Stimulated activated CD4-positive, alpha-beta T cell treated with anti-CD3 and anti-CD28 coated beads, Interleukin-4, amount 100 ng/mL, for 24 hours (primary cell): Measurements from ENCODE around the gene RAPGEF5.

Experiments used
- DNase-seq: peaks from one replicate; pipeline ENCODE4 v3.0.0-alpha.2; 2020

The RAPGEF5 gene

DNA sequence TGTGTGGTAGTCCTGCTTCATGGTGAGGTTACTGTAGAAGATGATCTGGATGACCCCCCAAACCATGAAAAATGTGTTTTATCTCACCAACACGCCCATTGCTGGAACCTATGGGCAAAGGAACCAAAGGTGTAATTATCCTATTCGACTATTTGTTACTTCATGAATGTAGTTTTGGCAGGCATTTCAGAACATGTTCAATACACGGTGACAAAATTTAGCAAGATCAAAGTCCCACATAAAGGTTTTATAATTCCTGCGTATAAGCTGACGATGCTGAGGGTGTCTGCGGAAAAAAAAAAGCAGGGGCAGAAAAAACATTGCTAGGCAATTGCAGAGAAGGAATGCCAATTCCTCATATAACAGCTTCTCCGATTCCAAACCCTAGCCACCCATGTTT, 13.3 kb downstream of the RAPGEF5 start:
- no peak for DNase-seq

DNA sequence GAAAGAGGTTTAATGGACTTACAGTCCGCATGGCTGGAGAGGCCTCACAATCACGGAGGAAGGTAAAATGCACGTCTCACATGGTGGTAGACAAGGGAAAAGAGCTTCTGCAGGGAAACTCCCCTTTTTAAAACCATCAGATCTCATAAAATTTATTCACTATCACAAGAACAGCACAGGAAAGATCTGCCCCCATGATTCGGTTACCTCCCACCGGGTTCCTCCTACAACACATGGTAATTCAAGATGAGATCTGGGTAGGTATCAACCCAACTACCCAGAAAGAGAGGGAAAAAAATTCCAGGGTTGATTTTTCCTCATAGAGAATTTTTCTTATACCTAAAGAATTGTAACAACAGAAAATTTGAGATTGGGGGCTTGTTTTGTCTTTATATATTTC, 13.9 kb downstream of the RAPGEF5 start:
- DNase-seq, result no peak

DNA sequence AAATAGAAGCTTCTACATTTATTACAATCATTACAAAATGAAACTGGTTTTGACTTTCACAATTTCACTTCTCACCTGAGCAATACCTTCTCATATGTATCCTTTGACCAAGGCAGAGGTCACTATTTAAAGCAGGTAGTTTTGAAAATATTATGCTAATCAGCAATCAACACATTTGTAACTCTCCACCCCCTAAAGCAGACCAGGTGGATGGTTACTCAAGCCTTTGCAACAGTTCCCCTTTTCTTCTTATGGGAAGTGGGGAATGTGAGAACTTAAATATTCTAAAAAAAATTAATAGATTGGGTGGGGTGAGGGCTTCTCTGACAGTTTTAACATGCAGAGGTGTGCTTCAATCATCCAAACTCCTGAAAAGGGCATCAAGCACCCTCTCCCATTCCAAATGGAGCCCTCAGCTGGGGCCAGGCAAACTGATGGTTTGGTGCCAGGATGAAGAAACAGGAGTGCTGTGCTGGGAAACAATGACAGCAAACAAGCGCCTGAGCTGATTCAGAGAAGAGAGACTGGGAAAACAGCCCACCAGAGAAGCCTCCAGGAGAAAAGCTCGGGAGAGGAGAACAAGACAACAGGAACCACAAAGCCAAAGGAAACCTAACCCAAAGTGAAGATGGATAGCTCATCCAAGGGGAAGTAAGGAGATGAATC, 17.1 kb downstream of the RAPGEF5 start:
- DNase-seq, result no peak

DNA sequence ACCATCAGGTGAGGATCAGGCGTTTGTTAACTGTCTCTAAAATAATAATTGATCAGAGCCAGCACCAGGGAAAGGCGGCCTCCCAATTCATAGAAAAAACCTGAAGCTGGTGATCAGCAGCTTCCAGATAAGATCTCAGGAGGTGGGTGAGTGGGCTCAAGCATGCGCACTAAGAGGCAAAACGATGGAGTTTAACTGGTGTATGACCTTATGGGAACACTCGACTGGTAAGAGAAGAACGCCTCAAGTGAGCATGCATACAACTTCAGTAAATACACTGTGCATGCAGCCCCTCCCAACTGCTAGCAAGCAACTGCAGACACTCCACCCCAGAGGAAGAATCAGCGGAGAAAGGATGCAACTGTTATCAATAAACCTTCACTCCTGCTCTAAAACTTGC, 18.1 kb downstream of the RAPGEF5 start:
- no peak for DNase-seq

DNA sequence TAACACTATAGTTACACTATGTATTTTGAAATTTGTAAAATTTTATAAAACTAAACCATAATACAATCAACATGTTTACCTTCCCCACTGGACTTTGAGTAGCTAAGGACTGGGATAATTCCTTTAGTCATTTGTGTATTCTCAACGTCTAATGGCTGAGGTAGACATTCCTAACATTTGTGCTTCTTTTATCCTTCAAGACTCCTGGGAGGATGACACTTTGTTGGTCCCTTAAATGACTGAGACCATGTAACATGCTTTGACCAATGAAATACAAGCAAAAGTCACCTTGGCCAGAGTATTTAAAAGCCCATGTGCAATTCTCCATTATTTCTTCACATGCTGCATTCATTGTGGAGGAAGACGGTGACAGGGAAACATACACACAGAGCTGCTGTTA, 18.5 kb downstream of the RAPGEF5 start:
- DNase-seq, result no peak

DNA sequence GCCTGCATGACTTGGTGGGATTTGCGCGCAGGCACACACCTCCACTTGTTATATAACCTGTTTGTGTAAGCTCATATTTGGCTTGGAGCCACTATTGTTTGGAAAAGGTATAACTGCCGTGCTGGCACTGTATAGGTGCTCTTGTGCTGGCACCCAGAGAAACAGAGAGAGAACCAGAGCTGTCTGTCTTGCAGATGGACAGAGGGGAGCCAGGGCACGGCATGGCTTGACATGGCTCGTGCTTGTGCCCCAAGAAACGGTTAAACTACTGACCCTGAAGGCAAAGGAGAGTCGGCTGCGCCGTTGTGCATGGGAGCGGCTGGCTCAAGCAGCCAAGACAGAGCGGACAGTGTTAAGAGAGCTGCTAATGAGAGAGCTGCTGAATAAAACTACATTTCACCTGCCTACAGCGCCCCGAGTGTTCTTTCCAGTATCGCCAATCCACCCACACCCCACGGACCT, 23.2 kb downstream of the RAPGEF5 start:
- no peak for DNase-seq

DNA sequence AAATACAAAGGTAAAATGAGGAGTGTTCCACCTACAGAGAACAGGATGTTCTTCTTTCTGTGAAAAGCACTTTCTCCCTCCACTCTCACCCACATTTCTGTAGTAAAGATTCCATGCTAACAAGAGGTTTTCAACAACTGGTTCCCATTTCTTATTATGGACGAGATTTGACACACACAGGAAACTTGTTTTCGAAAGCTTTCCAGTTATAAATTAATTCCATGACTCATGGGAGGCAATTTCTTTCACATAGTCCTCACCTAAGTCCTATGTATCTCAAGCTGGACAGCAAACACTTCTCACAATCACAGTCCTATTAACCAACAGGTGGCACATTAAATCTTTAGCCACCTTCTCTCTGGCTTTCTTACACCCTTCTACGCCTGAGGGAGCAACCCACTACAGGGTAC, 24.5 kb downstream of the RAPGEF5 start:
- DNase-seq, result no peak

DNA sequence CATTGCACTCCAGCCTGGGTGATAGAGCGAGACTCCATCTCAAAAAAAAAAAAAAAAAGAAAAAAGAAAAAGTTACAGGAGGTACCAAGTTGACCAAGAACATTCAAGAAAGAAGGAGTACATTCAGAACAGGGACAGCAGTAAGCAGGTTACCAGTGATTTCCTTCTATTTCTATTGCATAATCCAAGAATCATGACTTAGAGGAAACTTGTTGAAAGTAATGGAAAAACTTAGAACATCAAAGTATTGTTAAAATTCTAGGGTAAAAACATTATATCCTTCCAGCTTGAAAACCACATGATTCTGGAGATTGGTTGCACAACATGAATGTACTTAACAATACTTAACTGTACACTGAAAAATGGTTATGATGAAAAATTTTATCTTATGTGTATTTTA, 25.2 kb downstream of the RAPGEF5 start:
- no peak for DNase-seq

DNA sequence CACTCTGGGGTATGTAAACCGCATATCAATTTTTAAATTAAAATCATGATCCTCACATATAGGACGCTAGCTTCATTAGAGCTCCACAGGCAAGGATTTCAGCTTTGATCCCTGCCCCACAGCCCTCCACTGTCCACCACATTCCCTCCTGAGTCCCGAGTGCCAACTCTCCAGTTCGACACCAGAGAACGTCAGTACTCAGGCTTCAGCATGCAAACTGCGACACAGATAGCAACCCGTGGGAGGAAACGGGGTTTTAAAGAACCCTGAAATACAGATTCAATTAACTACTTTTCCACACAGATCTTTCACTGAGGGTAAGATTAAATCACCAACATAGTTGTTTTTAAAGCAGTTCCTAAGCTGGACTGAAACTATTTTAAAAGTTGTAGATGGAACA, 26.1 kb downstream of the RAPGEF5 start:
- no peak for DNase-seq

DNA sequence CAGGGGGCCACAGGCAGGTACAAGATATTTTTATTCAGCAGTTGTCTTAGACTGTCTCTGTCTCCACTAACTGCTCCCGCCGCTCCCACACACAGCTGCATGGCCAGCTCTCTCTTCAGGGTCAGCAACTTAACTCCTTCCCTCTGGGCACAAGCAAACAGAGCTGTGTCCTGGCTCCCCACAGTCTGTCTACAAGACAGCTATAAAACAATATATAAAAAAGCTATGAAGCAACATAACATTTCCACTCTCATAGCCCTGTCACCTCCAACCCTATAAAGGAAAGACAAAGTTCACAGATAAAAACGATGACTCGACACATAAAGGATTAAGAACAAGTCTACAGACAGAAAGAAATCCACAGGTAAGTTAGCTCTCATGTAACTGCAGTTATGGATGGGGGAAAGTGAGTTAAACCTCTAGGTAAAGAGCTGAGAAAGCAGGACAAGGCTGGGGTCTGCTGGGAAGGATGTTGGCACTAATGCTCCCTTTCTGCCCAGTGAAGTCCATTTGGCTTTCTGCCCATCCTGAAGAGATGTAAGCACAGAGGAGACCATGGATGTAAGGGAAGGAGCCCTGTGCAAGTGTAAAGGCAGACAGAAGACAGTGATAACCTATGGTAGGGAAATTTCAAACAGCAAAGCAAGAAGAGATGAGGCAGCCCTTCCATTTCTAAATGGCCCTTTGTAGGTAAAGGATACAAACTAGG, 27.0 kb downstream of the RAPGEF5 start:
- no peak for DNase-seq

DNA sequence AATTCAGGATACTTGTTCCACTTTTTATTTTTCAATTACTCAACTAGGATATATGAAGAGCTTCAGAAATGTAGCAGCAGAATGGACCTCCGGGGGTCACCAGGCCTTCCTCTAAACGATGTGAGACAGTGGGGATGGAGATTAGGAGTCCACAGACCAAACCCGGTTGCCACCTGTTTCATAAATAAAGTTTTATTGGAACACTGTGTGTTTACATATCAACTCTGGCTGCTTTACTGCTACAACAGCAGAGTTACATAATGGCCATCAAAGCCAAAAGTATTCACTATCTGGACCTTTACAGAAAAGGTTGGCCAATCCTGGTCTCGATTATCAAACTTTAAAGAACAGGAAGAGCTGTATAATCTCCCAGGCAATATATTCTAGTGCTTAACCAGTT, 30.8 kb downstream of the RAPGEF5 start:
- DNase-seq, result no peak

DNA sequence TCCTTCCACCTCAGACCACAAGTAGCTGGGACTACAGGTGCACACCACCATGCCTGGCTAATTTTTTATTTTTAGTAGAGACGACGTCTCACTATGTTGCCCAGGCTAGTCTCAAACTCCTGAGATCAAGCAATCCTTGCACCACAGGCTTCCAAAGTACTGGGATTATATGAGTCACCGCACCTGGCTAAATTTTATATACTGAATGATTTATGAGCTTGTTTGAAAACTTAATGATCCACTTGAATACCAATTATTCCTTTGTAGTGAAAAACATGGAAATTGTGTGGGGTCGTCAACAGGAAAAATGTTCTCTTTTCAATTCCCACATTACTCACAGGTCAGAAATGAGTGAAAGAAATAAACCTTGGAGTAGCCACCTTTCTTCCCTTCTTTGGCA, 31.3 kb downstream of the RAPGEF5 start:
- no peak for DNase-seq

DNA sequence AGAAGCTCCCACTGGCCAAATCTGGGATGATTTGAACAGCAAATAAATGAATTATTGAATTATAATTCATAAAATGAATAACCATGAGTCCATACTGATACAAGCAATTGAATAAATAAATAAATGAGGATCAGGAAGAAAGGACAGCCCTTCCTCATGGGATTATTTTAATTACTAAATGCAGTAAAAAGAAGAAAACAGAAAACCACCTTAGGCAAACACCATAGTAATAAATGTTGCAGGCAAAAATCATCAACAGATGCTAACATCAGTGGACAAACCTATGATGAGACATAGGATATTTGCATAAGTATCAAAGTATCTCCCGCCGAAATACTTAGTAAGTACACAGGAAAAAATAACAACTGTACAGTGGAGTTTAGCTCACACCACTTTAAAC, 33.2 kb downstream of the RAPGEF5 start:
- DNase-seq, result no peak

DNA sequence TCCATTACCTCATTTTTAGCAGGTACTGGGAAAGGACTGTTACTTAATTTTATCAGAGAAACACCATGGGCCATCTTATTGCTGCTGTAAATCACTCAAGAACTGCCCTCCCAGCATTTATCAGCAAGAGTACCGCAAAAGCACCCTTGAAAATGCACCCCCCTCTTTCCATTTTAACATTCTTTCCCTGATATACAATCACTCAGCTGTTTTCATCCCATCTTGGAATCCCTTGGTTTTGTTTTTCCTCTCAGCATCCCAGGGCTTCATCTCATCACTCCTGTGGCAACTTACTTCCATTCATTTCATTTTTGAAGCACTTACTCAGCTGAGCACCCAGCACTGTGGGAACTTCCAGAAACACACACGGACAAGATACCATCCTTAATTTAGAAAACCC, 36.5 kb downstream of the RAPGEF5 start:
- DNase-seq, result no peak

DNA sequence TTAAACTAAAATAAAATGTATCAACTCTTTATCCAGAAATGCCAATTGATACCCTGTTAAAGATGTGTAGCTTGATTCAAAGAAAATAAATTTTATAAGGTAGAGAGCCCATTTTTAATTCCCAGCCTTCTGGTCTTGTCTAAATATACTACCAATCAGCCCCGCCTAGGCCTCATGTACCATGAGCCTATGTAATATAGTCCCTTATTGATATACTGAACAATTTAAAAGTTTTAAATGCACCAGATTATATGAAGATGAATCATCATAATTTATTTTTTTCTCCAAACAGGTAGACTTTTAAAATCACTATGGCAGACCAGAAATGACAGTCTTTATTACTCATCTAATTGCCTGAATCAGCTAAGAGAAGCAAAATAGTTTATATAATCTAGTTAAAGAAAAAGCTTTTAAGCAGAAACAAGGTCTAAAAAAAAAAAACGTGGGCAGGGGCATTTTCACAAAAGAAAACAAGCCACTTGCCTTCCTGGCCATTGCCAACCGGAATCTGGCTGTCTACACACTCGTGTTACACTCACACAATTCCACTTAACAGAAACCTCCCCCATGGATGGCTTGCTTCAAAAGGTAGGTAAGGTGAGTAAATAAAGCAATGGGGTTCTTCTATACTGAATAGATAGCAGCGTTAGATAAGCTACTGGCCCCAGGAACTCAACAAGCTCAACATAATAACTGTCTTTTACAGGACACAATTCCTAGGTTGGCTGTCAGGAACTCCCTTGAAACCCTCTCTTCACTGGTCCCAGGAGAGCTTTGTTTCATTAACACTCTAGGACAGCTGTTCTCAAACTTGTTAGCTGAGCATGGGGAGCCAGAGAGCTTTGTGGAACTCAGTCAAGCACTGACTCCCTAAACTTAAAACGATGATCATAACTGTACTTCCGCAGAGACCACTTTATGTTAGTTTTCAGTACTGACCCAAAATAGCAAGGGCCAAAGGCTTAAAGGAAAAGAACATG, 37.2 kb downstream of the RAPGEF5 start:
- no peak for DNase-seq

DNA sequence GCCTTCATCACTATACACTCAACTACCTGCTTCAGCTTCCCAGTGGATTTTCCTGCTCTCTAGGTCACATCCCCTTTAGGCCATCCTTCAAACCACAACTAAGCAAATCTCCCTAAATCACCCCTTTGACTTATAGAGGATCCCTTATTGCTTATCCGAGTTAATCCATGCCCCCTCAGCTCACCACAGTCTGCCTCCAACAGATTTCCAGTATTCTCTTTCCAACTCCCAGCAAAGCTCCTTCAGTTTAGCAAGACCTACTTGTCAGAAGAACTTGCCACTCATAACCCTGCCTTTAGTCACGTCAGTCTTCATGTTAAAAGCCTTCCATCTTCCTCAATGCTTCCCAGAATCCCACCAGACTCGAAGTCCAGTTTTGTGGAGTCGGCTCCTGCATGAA, 38.6 kb downstream of the RAPGEF5 start:
- DNase-seq, result no peak

DNA sequence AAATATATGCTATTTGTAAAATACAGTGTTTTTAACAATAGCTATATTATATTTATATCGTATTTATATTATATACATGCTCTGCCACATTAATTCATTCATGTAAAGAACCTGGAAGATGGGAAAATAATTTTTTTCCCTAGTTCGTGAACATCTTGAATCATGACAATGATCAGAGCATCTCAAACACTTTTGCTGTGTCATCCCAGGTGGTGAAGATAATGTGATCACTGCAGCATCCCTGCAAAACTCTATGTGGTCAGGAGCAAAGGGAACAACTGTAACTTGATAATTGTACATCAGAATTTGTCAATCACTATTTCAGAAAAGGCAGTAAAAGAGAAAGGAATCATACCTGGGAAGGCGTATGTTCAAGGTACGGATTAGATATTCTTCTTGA, 39.3 kb downstream of the RAPGEF5 start:
- no peak for DNase-seq

DNA sequence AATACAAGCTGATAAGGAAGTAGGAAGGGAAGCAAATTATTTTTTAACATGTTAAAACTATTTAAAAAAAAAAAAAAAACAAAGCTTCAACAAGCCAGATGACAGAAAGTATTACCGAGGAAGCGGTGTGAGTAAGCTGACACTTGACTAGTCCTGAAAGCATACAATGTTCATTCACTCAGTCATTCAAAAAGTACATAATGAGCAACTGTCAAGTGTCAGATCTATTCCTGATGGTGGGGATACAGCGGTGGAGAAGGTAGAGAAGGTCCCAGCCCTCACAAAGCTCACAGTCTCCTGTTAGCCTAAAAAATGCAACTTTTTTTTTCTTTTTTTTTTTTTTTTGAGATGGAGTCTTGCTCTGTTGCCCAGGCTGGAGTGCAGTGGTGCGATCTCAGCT, 40.0 kb downstream of the RAPGEF5 start:
- DNase-seq, result no peak

DNA sequence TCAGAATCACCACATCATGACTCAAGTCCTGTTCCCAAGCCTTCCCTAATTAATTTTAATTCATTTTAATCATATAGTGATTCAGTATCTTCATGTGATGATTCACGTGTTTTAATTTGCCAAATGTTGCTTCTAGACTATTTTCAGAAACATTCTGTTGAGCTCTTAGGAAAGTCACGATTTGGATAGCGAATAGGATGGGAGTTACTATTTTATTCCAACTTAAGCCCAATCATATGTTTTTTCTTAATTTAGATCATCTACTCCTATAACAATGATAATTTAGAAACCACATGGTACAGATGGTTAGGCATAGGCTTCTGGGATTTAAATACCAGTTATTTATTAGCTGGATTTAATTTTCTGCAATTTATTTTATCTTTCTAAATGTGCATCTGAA, 49.1 kb downstream of the RAPGEF5 start:
- DNase-seq, result no peak

DNA sequence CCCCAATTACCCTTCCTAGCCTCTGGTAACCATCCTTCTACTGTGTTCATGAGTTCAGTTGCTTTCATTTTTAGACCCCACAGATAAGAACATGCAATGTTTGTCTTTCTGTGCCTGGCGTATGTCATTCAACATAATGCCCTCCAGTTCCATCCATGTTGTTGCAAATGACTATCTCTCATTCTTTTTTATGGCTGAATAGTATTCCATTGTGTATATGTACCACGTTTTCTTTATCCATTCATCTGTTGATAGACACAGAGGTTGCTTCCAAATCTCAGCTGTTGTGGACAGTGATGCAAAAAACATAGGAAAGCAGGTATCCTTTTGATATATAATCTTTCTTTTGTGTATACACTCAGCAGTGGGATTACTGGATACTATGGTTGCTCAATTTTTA, 51.2 kb downstream of the RAPGEF5 start:
- no peak for DNase-seq

DNA sequence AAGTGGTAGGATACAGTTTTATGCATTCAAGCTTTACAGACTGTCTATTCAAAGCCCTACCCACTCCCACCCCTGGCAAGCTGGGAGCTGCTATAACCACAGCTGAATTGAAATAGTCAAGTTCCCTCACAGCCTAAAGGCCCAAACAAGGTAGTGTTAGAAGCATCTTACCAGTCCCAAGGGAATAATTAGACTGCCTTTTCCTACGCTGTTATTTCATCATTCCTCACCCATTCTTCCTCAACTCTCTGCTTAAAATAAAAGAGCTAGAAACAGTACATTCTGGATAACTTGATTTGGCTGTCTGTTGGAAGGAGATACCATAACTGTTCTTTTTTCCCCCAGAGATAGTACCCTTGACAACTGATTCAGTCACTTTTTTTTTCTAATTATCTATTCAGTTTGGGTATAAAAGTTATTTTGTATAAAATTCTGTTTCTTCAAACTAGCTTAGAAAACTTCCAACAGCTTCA, 54.0 kb downstream of the RAPGEF5 start:
- DNase-seq, result no peak

DNA sequence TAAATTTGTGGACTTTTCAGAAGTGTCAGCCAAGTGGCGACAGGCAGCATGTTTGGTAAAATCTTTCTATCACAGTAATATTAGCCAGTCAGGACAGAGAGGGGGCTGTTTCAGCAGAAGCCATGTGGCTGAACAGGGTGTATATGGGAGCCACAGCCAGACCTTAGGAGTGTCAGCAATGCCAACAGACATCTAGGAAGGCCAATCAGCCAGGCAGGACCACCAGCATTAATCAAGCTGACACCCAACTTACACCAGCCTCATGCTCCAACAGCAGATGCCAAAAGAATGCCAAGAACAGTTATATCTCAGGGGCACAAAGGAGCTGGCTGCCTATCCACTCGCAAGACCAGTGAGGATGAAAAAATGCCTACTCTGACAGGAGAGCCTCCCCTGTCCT, 54.8 kb downstream of the RAPGEF5 start:
- DNase-seq, result no peak

DNA sequence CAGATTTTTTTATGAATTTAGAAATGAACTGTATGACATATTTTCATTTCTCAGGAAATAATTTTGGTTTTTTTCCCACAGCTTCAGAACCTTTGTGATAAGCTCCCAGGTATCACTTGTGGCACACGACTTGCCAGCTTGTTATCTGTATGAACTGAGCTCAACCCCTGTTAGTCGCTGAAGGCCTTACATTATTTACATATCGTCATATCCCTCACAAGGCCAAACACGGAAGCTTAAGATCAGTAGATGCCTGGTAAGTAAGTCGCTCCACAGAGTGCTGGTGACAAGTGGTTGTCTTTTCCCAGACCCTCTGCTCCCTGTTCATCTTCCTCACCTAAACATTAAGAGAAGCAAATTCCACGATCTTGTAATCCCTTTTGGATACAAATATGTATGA, 55.2 kb downstream of the RAPGEF5 start:
- DNase-seq, result no peak

DNA sequence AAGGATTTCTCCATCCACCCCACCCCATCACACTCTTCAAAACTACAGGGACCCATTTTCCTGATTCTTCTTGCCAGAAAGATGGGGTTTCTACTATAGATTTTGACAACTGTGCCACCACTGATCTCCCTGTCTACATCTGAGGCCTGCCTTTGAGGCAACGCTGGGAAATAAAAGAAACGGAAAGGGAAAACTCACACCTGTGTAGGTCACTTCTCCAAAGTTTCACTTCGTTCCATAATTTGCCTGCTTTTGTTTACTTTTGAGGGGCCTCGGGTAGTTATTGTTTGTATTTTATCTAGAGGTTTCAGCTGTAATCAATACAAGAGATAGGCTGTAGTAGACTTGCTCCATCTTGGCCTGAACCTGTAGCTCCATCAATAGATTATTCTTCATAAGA, 56.1 kb downstream of the RAPGEF5 start:
- no peak for DNase-seq
